Activated T-helper 1 cell treated with anti-CD3 and anti-CD28 coated beads, Interleukin-2, amount 50 U/mL, for 16 hours (primary cell): ENCODE results near the gene SAFB.

Experiments used
- DNase-seq, 2 donors: peaks; one replicate each; pipeline ENCODE4 v3.0.0-alpha.2; 2020; ENCODE audit warnings: low read depth in 1 of 2, low spot score in 1 of 2

Gene SAFB

DNA sequence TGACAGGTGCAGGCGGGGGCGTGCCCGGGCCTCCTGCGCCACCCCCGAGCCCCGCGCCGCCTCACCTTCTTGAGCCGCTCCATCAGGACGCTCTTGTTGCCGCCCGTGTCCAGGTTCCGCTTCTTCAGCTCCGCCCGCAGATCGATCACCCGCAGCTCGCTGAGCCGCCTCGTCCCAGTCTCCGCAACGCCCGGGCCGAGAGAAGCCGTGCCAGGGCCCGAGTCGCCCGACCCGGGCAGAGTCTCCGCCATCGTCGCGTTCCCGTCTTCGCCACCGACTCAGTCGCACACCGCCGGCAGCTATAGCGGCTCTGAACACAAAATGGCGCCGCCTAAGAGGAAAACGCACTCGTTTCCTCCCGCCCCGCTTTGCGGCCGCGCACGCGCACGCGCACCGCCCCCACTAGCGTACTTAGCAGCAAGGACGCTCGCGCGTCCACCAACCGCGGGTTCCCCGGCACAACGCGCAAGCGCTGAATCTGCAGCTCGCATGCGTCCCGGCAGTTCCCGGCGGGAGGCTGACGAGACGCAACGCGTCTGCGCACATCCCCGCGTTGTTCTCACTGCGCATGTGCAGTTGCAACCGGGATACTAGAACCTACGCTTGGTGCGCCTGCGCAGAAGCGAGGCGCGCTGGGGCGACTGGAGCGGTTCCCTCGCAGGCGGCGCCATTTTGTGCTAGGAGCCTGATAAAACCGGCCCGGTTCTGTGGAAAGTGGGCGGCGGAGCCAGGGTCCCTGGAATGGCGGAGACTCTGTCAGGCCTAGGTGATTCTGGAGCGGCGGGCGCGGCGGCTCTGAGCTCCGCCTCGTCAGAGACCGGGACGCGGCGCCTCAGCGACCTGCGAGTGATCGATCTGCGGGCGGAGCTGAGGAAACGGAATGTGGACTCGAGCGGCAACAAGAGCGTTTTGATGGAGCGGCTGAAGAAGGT lies at the start of gene SAFB, which contains the start of gene SAFB2:
SAFB (plus strand) TSS at position 619 of the 932 bp plus-strand sequence; CDS start at position 742, 123 bp downstream.
SAFB2 (minus strand) TSS at position 312 of the 932 bp plus-strand sequence; CDS start at position 251, 61 bp downstream.
- DNase-seq: peak; percentile 99 to 100

- no peak for DNase-seq
These were observed 47.3 kb upstream of the SAFB start for GRCh38 chr19:5575590-5575989.

DNA sequence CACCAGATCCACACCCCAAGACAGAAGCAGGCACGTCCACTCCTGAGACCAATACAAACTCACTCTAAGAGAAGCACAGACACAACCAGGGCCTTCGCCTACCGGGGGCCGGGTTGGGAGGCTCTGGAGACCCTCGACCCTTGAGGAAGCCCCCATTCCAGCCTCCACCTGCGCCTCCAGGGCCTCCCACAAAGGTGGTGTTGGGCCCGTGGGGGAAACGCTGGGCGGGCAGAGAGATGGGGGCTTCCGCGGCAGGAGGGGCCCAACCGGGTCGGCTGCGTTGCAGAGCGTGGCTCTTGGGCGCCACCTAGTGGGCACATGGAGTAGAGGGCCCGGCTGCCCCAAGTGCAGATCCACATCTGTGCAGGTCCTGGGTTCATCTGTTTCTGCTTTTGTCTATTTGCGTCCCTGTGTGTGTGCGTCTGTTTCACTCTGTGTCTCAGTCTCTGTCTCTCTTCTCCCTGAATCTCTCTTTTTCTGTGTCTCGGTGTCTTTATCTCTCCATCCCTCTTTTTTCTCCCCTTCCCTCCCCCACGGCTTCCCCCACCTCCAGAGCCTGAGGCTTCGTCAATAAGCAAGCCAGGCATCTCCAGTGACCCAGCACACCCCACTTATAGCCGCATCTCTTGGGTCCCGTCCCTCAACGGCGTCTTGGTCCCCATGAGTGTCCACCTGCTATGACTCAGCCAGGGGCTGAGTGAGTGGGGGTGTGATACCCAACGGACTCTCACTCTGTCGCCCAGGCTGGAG lies 44.6 kb upstream of the SAFB start:
- peak; percentile 59 to 61 for DNase-seq

GRCh38 chr19:5579286-5579685 lies 43.6 kb upstream of the SAFB start:
- DNase-seq: no peak

DNA sequence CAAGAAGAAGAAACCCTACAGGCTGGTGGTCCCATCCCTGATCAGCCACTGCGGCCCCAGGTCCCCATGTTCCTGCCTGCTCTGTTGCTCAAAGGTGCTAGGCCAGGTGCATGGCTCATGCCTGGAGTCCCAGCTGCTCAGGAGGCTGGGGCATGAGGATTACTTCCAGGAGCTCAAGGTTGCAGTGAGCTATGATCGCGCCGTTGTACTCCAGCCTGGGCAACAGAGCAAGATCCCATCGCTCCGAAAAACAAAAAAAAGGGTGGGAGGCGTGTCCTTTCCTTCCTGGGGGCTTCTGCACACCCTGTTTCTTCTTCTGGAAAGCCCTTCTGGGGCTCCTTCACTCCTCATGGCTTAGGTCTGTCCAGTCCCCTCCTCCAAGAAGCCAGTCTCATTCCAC lies 43.2 kb upstream of the SAFB start:
- DNase-seq: no peak

GRCh38 chr19:5580161-5580571 lies 42.7 kb upstream of the SAFB start:
- DNase-seq: no peak

- DNase-seq: no peak
These were observed 37.2 kb upstream of the SAFB start for GRCh38 chr19:5585461-5586299.

DNA sequence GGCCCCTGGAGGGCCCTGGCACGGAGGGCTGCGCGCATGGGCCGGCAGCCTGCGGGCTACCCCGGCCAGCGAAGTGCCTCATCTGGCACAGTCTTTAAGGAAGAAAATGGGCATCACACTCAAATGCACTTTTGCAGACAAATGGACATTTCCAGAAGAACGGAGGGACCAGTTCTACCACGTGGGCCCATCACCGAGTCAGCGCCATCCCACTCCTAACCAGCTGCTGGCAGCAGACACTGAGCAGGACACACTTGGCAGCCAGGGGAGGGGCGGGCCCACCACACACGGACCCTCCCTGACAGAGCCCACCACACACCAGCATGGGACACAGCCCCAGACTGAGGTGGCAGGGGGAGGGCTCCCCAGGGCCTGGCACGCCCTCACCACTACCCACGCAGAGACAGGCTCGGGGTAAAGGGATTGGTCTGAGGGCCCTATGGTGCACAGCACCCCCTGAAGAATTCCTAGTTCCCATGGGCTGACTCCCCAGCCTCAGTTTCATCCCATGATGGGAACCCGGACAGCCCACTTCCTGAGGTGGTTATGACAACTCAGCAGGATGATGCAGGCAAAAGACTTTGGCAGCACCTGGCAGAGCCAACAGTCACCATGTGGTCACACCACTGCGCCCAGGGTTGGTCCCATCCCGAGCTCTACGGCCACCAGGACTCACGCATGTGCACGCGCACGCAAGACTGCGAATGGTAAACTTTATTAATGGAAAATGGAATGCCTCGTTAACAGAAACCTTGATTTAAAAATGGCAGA lies 36.4 kb upstream of the SAFB start:
- DNase-seq: no peak

DNA sequence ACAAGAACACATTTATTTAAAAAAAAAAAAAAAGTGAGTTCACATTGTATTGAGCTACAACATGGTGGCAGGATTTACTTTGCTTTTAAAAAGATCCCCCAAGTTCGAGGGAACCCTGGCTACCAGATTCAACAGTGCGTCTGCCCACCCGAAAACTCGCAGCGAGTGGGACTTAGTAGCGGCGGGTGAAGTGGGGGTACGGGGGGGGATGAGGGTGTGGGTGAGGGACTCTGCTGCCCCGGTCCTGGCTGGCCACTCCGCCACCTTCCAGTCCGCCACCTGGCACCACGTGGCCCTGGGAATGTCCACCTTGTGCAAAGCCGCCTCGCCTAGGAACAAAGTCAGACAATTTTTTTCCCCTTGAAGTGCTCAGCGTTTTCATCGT lies 35.8 kb upstream of the SAFB start:
- DNase-seq: no peak

DNA sequence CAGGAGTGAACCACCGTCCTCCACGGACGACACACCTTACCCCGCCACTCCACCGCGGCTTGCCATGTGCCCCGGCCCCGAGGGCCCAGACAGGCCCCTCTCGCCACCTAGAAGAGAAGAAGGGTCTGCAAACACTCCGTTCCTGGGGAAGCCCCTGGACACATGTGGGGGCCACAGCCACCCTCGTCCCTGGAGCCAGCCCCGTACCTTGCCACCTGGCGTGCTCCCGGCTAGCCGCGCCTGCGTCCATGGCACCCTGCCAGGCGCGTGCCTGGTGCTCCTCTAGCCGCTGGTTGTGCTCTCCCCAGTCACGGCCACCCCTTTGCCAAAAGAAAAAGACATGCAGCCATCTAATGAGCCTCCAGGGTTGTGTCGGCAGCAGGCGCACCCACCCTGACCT lies 35.2 kb upstream of the SAFB start:
- no peak for DNase-seq

DNA sequence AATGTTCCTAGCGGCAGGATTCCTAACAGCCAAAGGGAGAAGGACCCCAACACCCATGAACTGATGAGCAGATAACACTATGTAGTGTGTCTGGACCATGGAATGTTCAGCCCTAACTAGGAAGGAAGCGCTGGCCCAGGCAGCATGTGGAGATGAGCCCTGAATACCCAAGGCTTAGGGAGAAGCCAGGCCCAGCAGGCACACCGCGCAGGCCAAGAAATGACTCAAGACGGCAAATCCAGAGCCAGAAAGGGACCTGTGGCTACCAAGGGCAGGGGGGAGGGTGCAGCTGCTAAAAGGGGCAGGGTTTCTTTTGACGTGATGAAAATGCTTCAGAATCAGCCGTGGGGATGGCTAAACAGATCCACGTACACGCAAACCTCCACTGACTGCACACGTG lies 34.4 kb upstream of the SAFB start:
- no peak for DNase-seq

DNA sequence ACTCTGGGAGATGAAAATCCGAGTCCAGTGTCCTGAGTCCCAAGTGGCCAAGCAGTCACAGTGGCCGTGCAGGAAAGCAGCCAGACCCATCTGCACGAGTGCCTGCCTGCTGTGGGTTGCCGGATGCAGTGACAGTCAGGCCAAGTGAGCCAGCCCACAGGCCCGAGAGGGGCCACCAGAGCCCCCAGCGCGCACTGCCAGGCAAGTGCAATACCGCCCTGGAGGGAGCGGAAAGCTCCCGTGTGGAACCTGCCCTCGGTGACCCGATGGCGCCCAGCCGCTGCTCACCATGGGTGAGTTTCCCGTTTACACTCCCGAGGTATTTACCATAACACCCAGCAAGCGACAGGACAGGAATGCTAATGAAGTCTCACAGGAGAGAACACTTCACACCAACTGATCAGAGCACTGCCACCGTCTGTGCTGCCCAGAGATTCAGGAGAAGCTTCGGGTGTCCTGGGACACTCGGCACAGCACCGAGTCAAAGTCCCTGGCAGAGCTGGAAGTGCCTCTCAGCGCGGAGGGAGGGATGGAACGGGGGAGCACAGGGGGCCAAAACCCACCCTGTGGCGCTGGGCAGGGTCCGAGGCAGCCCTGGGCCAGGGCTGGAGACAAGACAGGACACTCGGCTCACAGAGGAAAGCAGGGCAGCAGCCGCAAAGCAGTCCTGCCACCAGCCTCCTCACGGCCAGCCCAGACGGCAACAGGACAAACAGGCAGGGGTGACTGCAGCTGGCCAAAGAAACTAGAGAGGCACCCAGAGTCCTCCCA lies 33.8 kb upstream of the SAFB start:
- DNase-seq: no peak

DNA sequence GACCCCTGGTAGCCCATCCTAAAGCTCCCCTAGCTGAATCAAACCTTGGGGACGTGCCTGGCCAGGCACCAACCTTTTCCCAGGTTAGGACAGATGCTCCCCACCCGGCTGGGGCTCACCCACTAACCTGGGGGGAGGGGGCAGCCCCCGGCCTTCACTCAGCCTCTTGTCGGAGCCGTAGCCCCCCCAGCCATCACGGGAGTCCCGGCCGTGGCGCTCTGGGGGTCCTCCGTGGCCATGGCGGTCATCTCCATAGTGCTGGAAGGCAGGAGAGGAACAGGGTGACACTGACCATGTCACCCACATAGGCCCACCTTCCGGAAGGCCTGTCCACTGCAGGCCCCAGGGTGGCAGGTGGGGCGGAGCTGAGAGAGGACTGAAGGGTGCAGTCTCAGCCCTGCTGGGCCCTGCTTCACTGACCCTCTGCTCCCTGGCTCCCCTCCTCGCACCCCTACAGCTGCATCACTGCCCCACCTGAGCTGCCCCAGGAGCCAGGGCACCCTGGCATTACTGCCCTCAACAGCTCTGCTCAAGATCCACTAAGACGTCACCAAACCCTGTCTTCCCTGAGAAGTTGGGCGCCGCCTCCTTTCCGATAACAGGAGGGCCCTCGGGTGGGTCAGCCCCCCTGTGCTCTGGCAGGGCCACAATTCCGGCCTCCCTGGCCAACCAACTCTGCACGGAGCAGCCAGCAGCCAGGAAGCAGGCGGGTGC lies 32.6 kb upstream of the SAFB start:
- DNase-seq: no peak

DNA sequence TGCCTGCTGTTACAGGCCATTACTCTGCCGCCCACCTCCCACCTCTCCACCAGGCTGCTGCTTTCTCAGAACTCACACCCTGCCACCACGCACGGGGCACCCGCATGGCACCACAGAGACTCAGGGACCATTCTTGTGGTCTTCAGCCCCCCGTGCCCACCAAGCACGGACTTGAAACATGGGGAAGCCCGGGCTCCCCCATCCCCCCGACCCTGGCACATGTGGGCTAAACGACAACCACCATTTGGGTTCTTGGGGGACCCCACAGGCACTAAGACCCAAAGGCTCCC lies 32.1 kb upstream of the SAFB start:
- no peak for DNase-seq

- DNase-seq: no peak
These were observed 31.4 kb upstream of the SAFB start for GRCh38 chr19:5591476-5591875.

- no peak for DNase-seq
These were observed 30.1 kb upstream of the SAFB start for GRCh38 chr19:5592531-5593342.

- DNase-seq: no peak
These were observed 29.3 kb upstream of the SAFB start for GRCh38 chr19:5593343-5594255.
